Endothelial cell of umbilical vein (primary cell): ENCODE results near the gene FBXO2. TPM values are rescaled to one million over a fixed set of nuclear protein-coding genes. Genes with fewer than 3 reads are reported as not detected.
A peak's percentile ranks its signal among the peaks of the same experiment; 100 is the strongest.

Experiments
- BruUV-seq: library from RNA; stranded (reverse); fragments of 400-500 nt; replicated peaks from 2 replicates; lab custom pipeline; 2021; lab: Mats Ljungman, UMichigan
- CTCF ChIA-PET: fragments of 300-600, 350-600 bp; sonication (Branson Sonifier 250); formaldehyde crosslinking; loops from one replicate; lab custom pipeline; 2021; ENCODE audit warnings: antibody characterized with exemption, inconsistent platforms; lab: Charles Lee
- POLR2A ChIA-PET: fragments of 300-600, 350-600 bp; sonication (Branson Sonifier 250); formaldehyde crosslinking; loops from one replicate; lab custom pipeline; 2021; ENCODE audit warnings: antibody characterized with exemption, inconsistent platforms; lab: Charles Lee
- DNase-seq: peaks from one replicate; pipeline ENCODE4 v3.0.0-alpha.2; 2011; ENCODE audit warnings: low read depth, low spot score
- FAIRE-seq: peaks from 2 replicates; lab custom pipeline; 2011; peaks lifted over from hg19 to GRCh38; lab: Jason Lieb, UNC
- H2AFZ ChIP-seq: 2 replicates; pipeline ENCODE4 v1.6.0; 2012; ENCODE audit warnings: low read depth, low read length, control low read depth, inconsistent platforms
- H3K27ac ChIP-seq: 2 replicates; pipeline ENCODE4 v1.5.1; 2011; ENCODE audit warnings: low read depth, mild to moderate bottlenecking, control low read depth, low read length, moderate library complexity; ENCODE audit not compliant: insufficient read depth
- H3K27me3 ChIP-seq, 2 experiments: 2 replicates each; pipeline versions ENCODE4 v1.6.0 to v1.6.1; 2011; ENCODE audit warnings: low read length in 2 of 2, mixed read lengths in 1 of 2; ENCODE audit not compliant: control insufficient read depth in 2 of 2, insufficient read depth in 2 of 2
- H3K36me3 ChIP-seq, 2 experiments: 2 replicates in 1 of 2; 3 replicates in 1 of 2; pipeline ENCODE4 v1.5.1; 2011; ENCODE audit warnings: low read length in 2 of 2, mild to moderate bottlenecking in 1 of 2, moderate library complexity in 1 of 2; ENCODE audit not compliant: control insufficient read depth in 2 of 2, insufficient read depth in 2 of 2; ENCODE audit errors: extremely low read depth in 1 of 2
- H3K4me1 ChIP-seq: 3 replicates; pipeline ENCODE4 v1.5.1; 2011; ENCODE audit warnings: mild to moderate bottlenecking, low read length; ENCODE audit not compliant: control insufficient read depth, insufficient read depth; ENCODE audit errors: extremely low read depth
- H3K4me2 ChIP-seq: 2 replicates; pipeline ENCODE4 v1.6.1; 2011; ENCODE audit warnings: low read length, control low read depth, mixed read lengths; ENCODE audit not compliant: insufficient read depth
- H3K4me3 ChIP-seq, 3 experiments: fragments of 200-600 bp in 1 of 3; sonication (generic), shearing (Covaris generic) in 1 of 3; replicated peaks in 1 of 3; 2 replicates each; pipeline ENCODE4 v1.5.1; 2011 to 2016; ENCODE audit warnings: control low read depth in 3 of 3, low read length in 3 of 3, mild to moderate bottlenecking in 2 of 3, inconsistent platforms in 1 of 3, low read depth in 1 of 3, moderate library complexity in 1 of 3; ENCODE audit not compliant: insufficient read depth in 1 of 3
- H3K79me2 ChIP-seq: 2 replicates; pipeline ENCODE4 v1.6.0; 2012; ENCODE audit warnings: low read length, inconsistent platforms; ENCODE audit not compliant: control insufficient read depth, insufficient read depth
- H3K9ac ChIP-seq: replicated peaks from 2 replicates; pipeline ENCODE3; 2011; ENCODE audit warnings: low read length, control low read depth; ENCODE audit not compliant: insufficient read depth; ENCODE audit errors: extremely low read depth
- H3K9me1 ChIP-seq: replicated peaks from 3 replicates; pipeline ENCODE4 v1.6.0; 2011; ENCODE audit warnings: mild to moderate bottlenecking, low read length; ENCODE audit not compliant: control insufficient read depth, insufficient read depth; ENCODE audit errors: extremely low read depth
- H3K9me3 ChIP-seq: replicated peaks from 2 replicates; pipeline ENCODE4 v1.5.1; 2012; ENCODE audit warnings: low read length, inconsistent platforms; ENCODE audit not compliant: control insufficient read depth, insufficient read depth
- H4K20me1 ChIP-seq: replicated peaks from 2 replicates; pipeline ENCODE3; 2011; ENCODE audit warnings: mild to moderate bottlenecking, low read length; ENCODE audit not compliant: control insufficient read depth, insufficient read depth; ENCODE audit errors: extremely low read depth
- CTCF ChIP-seq, 2 donors: IDR thresholded peaks; 1 replicate in 1 of 2; 2 replicates in 1 of 2; pipeline ENCODE4 v1.5.1; 2011; ENCODE audit warnings: low read length in 2 of 2, mild to moderate bottlenecking in 2 of 2, moderate library complexity in 2 of 2, control low read depth in 1 of 2, inconsistent platforms in 1 of 2, low read depth in 1 of 2; ENCODE audit not compliant: insufficient read depth in 1 of 2; ENCODE audit errors: extremely low read depth in 1 of 2
- FOS ChIP-seq: IDR thresholded peaks from 2 replicates; pipeline ENCODE4 v1.6.1; 2011; ENCODE audit warnings: mild to moderate bottlenecking, low read length, moderate library complexity, borderline replicate concordance; ENCODE audit not compliant: insufficient read depth
- GATA2 ChIP-seq: IDR thresholded peaks from 2 replicates; pipeline ENCODE4 v1.7.0; 2011; ENCODE audit warnings: low read depth, mild to moderate bottlenecking, moderate library complexity, mixed read lengths, low read length; ENCODE audit not compliant: insufficient read length, insufficient read depth
- JUN ChIP-seq: IDR thresholded peaks from 2 replicates; pipeline ENCODE4 v1.6.1; 2011; ENCODE audit warnings: borderline replicate concordance, low read depth; ENCODE audit not compliant: insufficient read length, insufficient read depth
- MYC ChIP-seq: IDR thresholded peaks from one replicate; pipeline ENCODE4 v1.6.1; 2011; ENCODE audit warnings: mild to moderate bottlenecking, low read depth, low read length
- POLR2A ChIP-seq: IDR thresholded peaks from 2 replicates; pipeline ENCODE4 v1.6.1; 2012; ENCODE audit warnings: low read depth, mild to moderate bottlenecking, control low read depth, low read length
- POLR2AphosphoS5 ChIP-seq: IDR thresholded peaks from 2 replicates; pipeline ENCODE4 v1.6.1; 2012; ENCODE audit warnings: low read depth, mild to moderate bottlenecking, control low read depth, low read length, moderate library complexity; ENCODE audit not compliant: insufficient read depth
- dilution Hi-C: fragments of 300-500 bp; cut with MboI; formaldehyde crosslinking; loops from one replicate; pipeline ENCODE4 v1.15.0; 2019; ENCODE audit warnings: low sequenced_read_pairs; ENCODE audit not compliant: extremely low pct_ligation_motif_present
- intact Hi-C: fragments of 100-400 bp; cut with micrococcal nuclease; formaldehyde crosslinking; loops from one replicate; pipeline ENCODE4 v1.10.0; 2022
- polyA plus RNA-seq, 4 experiments: library from polyadenylated mRNA; depleted of rRNA in 3 of 4; stranded (reverse) in 3 of 4; unstranded in 1 of 4; fragments of >200 nt; gene quantifications; 2 replicates each; pipeline versions ENCODE4 v1.2.1 to v1.2.3, GENCODE V29; 2011 to 2012; ENCODE audit warnings: missing spikeins in 1 of 4
- total RNA-seq: library from RNA; stranded (reverse); gene quantifications from 2 replicates; pipeline ENCODE4 v1.2.3, GENCODE V29; 2021

Gene FBXO2
- total and polyA plus RNA-seq, 2 donors (not counting 3 experiments of a cell fraction or from before 2014, with no cell fraction given) = 0.42 to 0.91 TPM

GRCh38 chr1:11645670-11646265, 8.5 kb downstream of the FBXO2 start:
- ChIA-PET POLR2A (interaction anchor here (1.2 kb wide), 1 partner anchor 609 kb away, joined by 3 read pairs; no protein-coding TSS in a partner anchor), CTCF (interaction anchor here (0.6 to 12.8 kb wide), 50 partner anchors 8 to 644 kb away, joined by 3 to 373 read pairs (median 4); partner anchors contain the start of genes AGTRAP, ANGPTL7, EXOSC10 and FBXO2)
- Histone ChIP-seq H3K27me3 (no peaks in the 10 kb centered on the region), H3K36me3 (no peaks in the 10 kb centered on the region), H3K27ac (no peak overlapping the region), H3K9me3 (no peaks in the 10 kb centered on the region), H3K4me3 (no peak overlapping the region), H4K20me1 (no peaks in the 10 kb centered on the region), H3K4me2 (no peak overlapping the region), H3K9ac (no peak overlapping the region), H3K9me1 (no peaks in the 10 kb centered on the region), H3K4me1 (no peaks in the 10 kb centered on the region), H3K79me2 (no peaks in the 10 kb centered on the region), H2AFZ (no peak overlapping the region)
- TF ChIP-seq GATA2 = no peak
- TF ChIP-seq POLR2A = no peak
- no peak for TF ChIP-seq JUN
- no peak for TF ChIP-seq POLR2AphosphoS5
- peak; percentile 72 to 84 for TF ChIP-seq CTCF (IDR thresholded peaks at IDR 0.05; ENCODE audit: extremely low read depth in 1 of 2, insufficient read depth in 1 of 2, low read depth in 1 of 2, low read length in 2 of 2)
- no peak for TF ChIP-seq MYC
- no peak for TF ChIP-seq FOS
- FAIRE-seq (peak; percentile 94), DNase-seq (peak; percentile 64)
- BruUV-seq = no TSS peak
- dilution Hi-C loops = no loop called here
- intact Hi-C loops = no loop called here
